Neural cell (in vitro differentiated cells): ENCODE measurements around the gene TNK2. TPM values are rescaled to one million over a fixed set of nuclear protein-coding genes. Genes with fewer than 3 reads are reported as not detected.

Experiments
- H2AFZ ChIP-seq: fragments of 200-600, 300-800 bp; sonication (generic), shearing (Covaris generic); 2 replicates; pipeline ENCODE4 v1.6.0; 2014; ENCODE audit warnings: low read depth, mild to moderate bottlenecking, antibody characterized with exemption, low read length, moderate library complexity
- H3F3A ChIP-seq: fragments of 200-600 bp; shearing (Covaris generic); 2 replicates; pipeline ENCODE4 v1.6.1; 2016; ENCODE audit warnings: mild to moderate bottlenecking, moderate library complexity, mixed read lengths, antibody characterized with exemption, low read length; ENCODE audit not compliant: insufficient read depth, poor library complexity, severe bottlenecking
- H3K27ac ChIP-seq: fragments of 200-600, 300-800 bp; sonication (generic), shearing (Covaris generic); 2 replicates; pipeline ENCODE4 v1.5.1; 2014; ENCODE audit warnings: mild to moderate bottlenecking, low read length, moderate library complexity
- H3K27me3 ChIP-seq: fragments of 300-800, 200-600 bp; sonication (generic), shearing (Covaris generic); 2 replicates; pipeline ENCODE4 v1.6.0; 2014; ENCODE audit warnings: mild to moderate bottlenecking, low read depth, low read length, moderate library complexity; ENCODE audit not compliant: insufficient read depth
- H3K36me3 ChIP-seq: fragments of 300-800, 200-600 bp; sonication (generic), shearing (Covaris generic); 2 replicates; pipeline ENCODE4 v1.5.1; 2014; ENCODE audit warnings: mild to moderate bottlenecking, antibody characterized with exemption, low read length, moderate library complexity; ENCODE audit not compliant: insufficient read depth
- H3K4me2 ChIP-seq: fragments of 300-800, 200-600 bp; sonication (generic), shearing (Covaris generic); 2 replicates; pipeline ENCODE4 v1.6.0; 2014; ENCODE audit warnings: mild to moderate bottlenecking, low read length
- H3K4me3 ChIP-seq: fragments of 300-800, 200-600 bp; sonication (generic), shearing (Covaris generic); 2 replicates; pipeline ENCODE4 v1.5.1; 2014; ENCODE audit warnings: mild to moderate bottlenecking, low read length, moderate library complexity
- H3K79me2 ChIP-seq: fragments of 200-600 bp; shearing (Covaris generic); replicated peaks from 2 replicates; pipeline ENCODE4 v1.6.0; 2014; ENCODE audit warnings: mild to moderate bottlenecking, low read length, moderate library complexity; ENCODE audit not compliant: insufficient read depth
- H3K9ac ChIP-seq: fragments of 300-800, 200-600 bp; sonication (generic), shearing (Covaris generic); 2 replicates; pipeline ENCODE4 v1.6.1; 2016; ENCODE audit warnings: mild to moderate bottlenecking, low read length, mixed read lengths
- H3K9me2 ChIP-seq: fragments of 200-600 bp; shearing (Covaris generic); 2 replicates; pipeline ENCODE4 v1.6.1; 2016; ENCODE audit warnings: mild to moderate bottlenecking, low read length, mixed read lengths; ENCODE audit not compliant: insufficient read depth
- H3K9me3 ChIP-seq: fragments of 200-600, 300-800 bp; sonication (generic), shearing (Covaris generic); 2 replicates; pipeline ENCODE4 v1.6.1; 2016; ENCODE audit warnings: mild to moderate bottlenecking, mixed run types, low read length, moderate library complexity, mixed read lengths
- H4K20me1 ChIP-seq: fragments of 200-600 bp; shearing (Covaris generic); 2 replicates; pipeline ENCODE4 v1.6.1; 2016; ENCODE audit warnings: mild to moderate bottlenecking, mixed run types; ENCODE audit not compliant: insufficient read depth
- EP300 ChIP-seq: fragments of 450-650 bp; conservative IDR thresholded peaks from 2 replicates; pipeline ENCODE4 v1.6.1; 2014; ENCODE audit warnings: antibody characterized with exemption, mild to moderate bottlenecking, moderate library complexity; ENCODE audit not compliant: poor library complexity, severe bottlenecking
- EZH2 ChIP-seq: fragments of 200-600, 300-800 bp; shearing (Covaris generic), sonication (generic); IDR thresholded peaks from 2 replicates; pipeline ENCODE4 v1.6.1; 2014; ENCODE audit warnings: antibody characterized with exemption, low read length, borderline replicate concordance, mild to moderate bottlenecking; ENCODE audit not compliant: insufficient read depth, poor library complexity, severe bottlenecking
- MXI1 ChIP-seq: fragments of 450-650 bp; conservative IDR thresholded peaks from 2 replicates; pipeline ENCODE4 v1.6.1; 2014; ENCODE audit warnings: antibody characterized with exemption, mild to moderate bottlenecking; ENCODE audit not compliant: poor library complexity, severe bottlenecking
- POLR2AphosphoS5 ChIP-seq: IDR thresholded peaks from 2 replicates; pipeline ENCODE4 v1.6.1; 2012
- RAD21 ChIP-seq: fragments of 450-650 bp; conservative IDR thresholded peaks from 2 replicates; pipeline ENCODE4 v1.6.1; 2014; ENCODE audit warnings: antibody characterized with exemption, mild to moderate bottlenecking, moderate library complexity
- SMC3 ChIP-seq: fragments of 450-650 bp; conservative IDR thresholded peaks from 2 replicates; pipeline ENCODE4 v1.6.1; 2014; ENCODE audit warnings: antibody characterized with exemption, mild to moderate bottlenecking, moderate library complexity; ENCODE audit not compliant: poor library complexity
- TAF1 ChIP-seq: IDR thresholded peaks from 2 replicates; pipeline ENCODE4 v1.6.1; 2012; ENCODE audit warnings: low read depth
- polyA plus RNA-seq: library from polyadenylated mRNA; depleted of rRNA; stranded (reverse); fragments of >200 nt; gene quantifications from 2 replicates; pipeline ENCODE4 v1.2.3, GENCODE V29; 2014
- TF ChIP-seq, protein P1 (sequence below): IDR thresholded peaks from 2 replicates; pipeline ENCODE4 v1.6.1; 2012; ENCODE audit warnings: borderline replicate concordance
- TF ChIP-seq, protein P2 (sequence below): fragments of 450-650 bp; IDR thresholded peaks from 2 replicates; pipeline ENCODE4 v1.5.1; 2014; ENCODE audit warnings: antibody characterized with exemption, mild to moderate bottlenecking, moderate library complexity; ENCODE audit not compliant: poor library complexity, severe bottlenecking

The TNK2 gene
- polyA plus RNA-seq, 1 donor from 2014 or later, result 16.3 TPM

DNA sequence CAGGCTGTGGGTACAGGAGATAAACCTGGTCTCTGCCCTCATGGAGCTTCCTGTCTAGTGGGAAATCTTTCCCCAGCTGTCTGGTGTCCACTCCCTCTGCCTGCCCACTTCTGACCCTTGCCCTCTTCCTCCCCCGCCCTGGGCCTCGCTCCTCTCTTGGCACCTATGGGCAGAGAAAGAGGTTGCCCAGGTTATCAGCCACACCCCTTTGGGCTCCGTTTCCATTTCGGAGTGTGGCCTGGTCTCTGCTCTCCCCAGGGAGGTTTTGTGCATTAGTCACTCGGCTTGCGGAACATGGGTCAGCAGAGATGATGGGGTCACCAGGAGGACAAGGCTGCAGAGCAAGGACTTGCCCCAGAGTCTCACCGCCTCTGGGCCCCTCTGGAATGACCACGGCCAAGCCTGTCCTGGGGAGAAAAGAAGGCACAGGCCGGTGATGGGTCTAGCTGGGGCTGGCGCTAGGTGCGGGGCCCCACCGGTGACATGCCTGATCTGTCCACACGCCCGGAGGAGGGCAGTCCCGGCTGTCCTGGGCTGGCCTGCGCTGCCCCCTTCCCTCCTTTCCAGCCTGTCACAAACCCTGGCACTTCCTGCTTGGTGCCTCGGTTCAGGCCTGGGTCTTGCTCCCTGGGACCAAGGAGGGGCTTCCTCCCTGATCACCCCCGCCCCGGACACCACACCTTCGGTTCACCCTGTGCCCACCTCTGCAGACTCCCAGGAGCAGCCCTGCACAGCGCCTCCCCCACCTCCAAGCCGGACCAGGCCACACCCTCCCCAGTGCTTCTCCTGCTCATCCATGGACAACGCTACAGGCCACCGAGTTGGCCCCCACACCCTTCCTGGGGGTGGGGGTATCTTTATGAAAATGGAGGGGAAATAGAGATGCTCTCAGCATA, 61.0 kb downstream of the TNK2 start:
- TF ChIP-seq POLR2AphosphoS5 (no peak), TAF1 (no peak), EP300 (no peak), EZH2 (no peak), SMC3 (no peak), MXI1 (no peak), RAD21 (no peak)
- TF ChIP-seq, protein P1, sequence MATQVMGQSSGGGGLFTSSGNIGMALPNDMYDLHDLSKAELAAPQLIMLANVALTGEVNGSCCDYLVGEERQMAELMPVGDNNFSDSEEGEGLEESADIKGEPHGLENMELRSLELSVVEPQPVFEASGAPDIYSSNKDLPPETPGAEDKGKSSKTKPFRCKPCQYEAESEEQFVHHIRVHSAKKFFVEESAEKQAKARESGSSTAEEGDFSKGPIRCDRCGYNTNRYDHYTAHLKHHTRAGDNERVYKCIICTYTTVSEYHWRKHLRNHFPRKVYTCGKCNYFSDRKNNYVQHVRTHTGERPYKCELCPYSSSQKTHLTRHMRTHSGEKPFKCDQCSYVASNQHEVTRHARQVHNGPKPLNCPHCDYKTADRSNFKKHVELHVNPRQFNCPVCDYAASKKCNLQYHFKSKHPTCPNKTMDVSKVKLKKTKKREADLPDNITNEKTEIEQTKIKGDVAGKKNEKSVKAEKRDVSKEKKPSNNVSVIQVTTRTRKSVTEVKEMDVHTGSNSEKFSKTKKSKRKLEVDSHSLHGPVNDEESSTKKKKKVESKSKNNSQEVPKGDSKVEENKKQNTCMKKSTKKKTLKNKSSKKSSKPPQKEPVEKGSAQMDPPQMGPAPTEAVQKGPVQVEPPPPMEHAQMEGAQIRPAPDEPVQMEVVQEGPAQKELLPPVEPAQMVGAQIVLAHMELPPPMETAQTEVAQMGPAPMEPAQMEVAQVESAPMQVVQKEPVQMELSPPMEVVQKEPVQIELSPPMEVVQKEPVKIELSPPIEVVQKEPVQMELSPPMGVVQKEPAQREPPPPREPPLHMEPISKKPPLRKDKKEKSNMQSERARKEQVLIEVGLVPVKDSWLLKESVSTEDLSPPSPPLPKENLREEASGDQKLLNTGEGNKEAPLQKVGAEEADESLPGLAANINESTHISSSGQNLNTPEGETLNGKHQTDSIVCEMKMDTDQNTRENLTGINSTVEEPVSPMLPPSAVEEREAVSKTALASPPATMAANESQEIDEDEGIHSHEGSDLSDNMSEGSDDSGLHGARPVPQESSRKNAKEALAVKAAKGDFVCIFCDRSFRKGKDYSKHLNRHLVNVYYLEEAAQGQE, result no peak
- TF ChIP-seq, protein P2, sequence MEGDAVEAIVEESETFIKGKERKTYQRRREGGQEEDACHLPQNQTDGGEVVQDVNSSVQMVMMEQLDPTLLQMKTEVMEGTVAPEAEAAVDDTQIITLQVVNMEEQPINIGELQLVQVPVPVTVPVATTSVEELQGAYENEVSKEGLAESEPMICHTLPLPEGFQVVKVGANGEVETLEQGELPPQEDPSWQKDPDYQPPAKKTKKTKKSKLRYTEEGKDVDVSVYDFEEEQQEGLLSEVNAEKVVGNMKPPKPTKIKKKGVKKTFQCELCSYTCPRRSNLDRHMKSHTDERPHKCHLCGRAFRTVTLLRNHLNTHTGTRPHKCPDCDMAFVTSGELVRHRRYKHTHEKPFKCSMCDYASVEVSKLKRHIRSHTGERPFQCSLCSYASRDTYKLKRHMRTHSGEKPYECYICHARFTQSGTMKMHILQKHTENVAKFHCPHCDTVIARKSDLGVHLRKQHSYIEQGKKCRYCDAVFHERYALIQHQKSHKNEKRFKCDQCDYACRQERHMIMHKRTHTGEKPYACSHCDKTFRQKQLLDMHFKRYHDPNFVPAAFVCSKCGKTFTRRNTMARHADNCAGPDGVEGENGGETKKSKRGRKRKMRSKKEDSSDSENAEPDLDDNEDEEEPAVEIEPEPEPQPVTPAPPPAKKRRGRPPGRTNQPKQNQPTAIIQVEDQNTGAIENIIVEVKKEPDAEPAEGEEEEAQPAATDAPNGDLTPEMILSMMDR, result no peak
- Histone ChIP-seq H3K9me2 (no peaks in the 10 kb centered on the region), H3K36me3 (no peaks in the 10 kb centered on the region), H3K27ac (no peak overlapping the region), H4K20me1 (no peaks in the 10 kb centered on the region), H3K4me3 (no peak overlapping the region), H3F3A (no peaks in the 10 kb centered on the region), H3K9me3 (no peaks in the 10 kb centered on the region), H3K4me2 (no peak overlapping the region), H3K79me2 (no peaks in the 10 kb centered on the region), H3K9ac (no peak overlapping the region), H2AFZ (no peak overlapping the region), H3K27me3 (no peaks in the 10 kb centered on the region)

DNA sequence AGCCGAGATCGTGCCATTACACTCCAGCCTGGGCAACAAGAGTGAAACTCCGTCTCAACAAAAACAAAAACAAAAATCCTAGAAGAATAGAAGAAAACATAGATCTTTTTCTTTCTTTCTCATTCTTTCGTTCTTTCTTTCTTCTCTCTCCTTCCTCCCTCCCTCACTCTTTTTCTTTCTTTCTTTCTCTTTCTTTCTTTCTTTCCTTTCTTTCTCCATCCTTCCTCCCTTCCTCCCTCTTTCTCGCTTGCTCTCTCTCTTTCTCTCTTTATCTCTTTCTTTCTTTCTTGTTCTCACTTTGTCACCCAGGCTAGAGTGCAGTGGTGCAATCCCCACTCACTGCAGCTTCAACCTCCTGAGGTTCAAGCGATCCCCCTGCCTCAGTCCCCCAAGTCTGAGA, 62.9 kb downstream of the TNK2 start:
- Histone ChIP-seq H3K36me3 (no peaks in the 10 kb centered on the region), H2AFZ (no peak overlapping the region), H3K27me3 (no peaks in the 10 kb centered on the region), H3F3A (no peaks in the 10 kb centered on the region), H3K4me3 (no peak overlapping the region), H3K27ac (no peak overlapping the region), H3K9ac (no peak overlapping the region), H3K4me2 (no peak overlapping the region), H3K79me2 (no peaks in the 10 kb centered on the region), H3K9me3 (no peaks in the 10 kb centered on the region), H3K9me2 (no peaks in the 10 kb centered on the region), H4K20me1 (no peaks in the 10 kb centered on the region)
- TF ChIP-seq MXI1, result no peak
- no peak for TF ChIP-seq POLR2AphosphoS5
- TF ChIP-seq, protein P2, result no peak
- TF ChIP-seq TAF1, result no peak
- TF ChIP-seq EP300, result no peak
- TF ChIP-seq RAD21, result no peak
- TF ChIP-seq SMC3, result no peak
- TF ChIP-seq, protein P1, result no peak
